H9 (cell line): ENCODE data around the gene NSMF. TPM values are rescaled to one million over a fixed set of nuclear protein-coding genes. Genes with fewer than 3 reads are reported as not detected.

Source experiments
- DNase-seq: peaks from one replicate; pipeline ENCODE4 v3.0.0-alpha.2; 2017
- H2AFZ ChIP-seq: one replicate; pipeline ENCODE4 v1.6.1; 2013; ENCODE audit warnings: mild to moderate bottlenecking, low read length, control low read depth, moderate library complexity
- H2AK5ac ChIP-seq: 2 replicates; pipeline ENCODE4 v1.6.1; 2013; ENCODE audit warnings: low read length, control low read depth, mixed read lengths; ENCODE audit not compliant: insufficient read length
- H2BK120ac ChIP-seq: one replicate; pipeline ENCODE4 v1.6.1; 2013; ENCODE audit warnings: low read depth, mild to moderate bottlenecking, low read length, control low read depth, inconsistent platforms; ENCODE audit not compliant: poor library complexity, severe bottlenecking
- H2BK12ac ChIP-seq: 2 replicates; pipeline ENCODE4 v1.6.1; 2013; ENCODE audit warnings: low read length, control low read depth, mixed read lengths, low read depth; ENCODE audit not compliant: insufficient read length
- H2BK15ac ChIP-seq: 2 replicates; pipeline ENCODE4 v1.6.1; 2013; ENCODE audit warnings: low read depth, low read length, control low read depth
- H2BK20ac ChIP-seq: one replicate; pipeline ENCODE4 v1.6.1; 2013; ENCODE audit warnings: low read depth, mild to moderate bottlenecking, low read length, control low read depth, inconsistent platforms; ENCODE audit not compliant: poor library complexity, severe bottlenecking
- H2BK5ac ChIP-seq: 2 replicates; pipeline ENCODE4 v1.6.1; 2013; ENCODE audit warnings: low read length, control low read depth, mixed read lengths; ENCODE audit not compliant: insufficient read length
- H3K14ac ChIP-seq: 2 replicates; pipeline ENCODE4 v1.6.1; 2013; ENCODE audit warnings: low read length, control low read depth; ENCODE audit not compliant: insufficient read depth
- H3K18ac ChIP-seq: 2 replicates; pipeline ENCODE4 v1.6.1; 2013; ENCODE audit warnings: low read depth, mild to moderate bottlenecking, mixed read lengths, low read length, control low read depth; ENCODE audit not compliant: insufficient read length
- H3K23ac ChIP-seq: 2 replicates; pipeline ENCODE4 v1.6.1; 2013; ENCODE audit warnings: low read length, control low read depth, mixed read lengths, low read depth; ENCODE audit not compliant: insufficient read length
- H3K23me2 ChIP-seq: 2 replicates; pipeline ENCODE4 v1.6.1; 2013; ENCODE audit warnings: low read depth, mild to moderate bottlenecking, mixed read lengths, low read length, control low read depth; ENCODE audit not compliant: insufficient read length, poor library complexity, severe bottlenecking
- H3K27ac ChIP-seq: 2 replicates; pipeline ENCODE4 v1.5.1; 2013; ENCODE audit warnings: low read length, control low read depth, mixed read lengths, low read depth; ENCODE audit not compliant: insufficient read length
- H3K27me3 ChIP-seq: 2 replicates; pipeline ENCODE4 v1.6.1; 2013; ENCODE audit warnings: low read length, control low read depth, inconsistent platforms; ENCODE audit not compliant: insufficient read depth
- H3K4ac ChIP-seq: 2 replicates; pipeline ENCODE4 v1.6.1; 2013; ENCODE audit warnings: low read depth, mild to moderate bottlenecking, control low read depth, inconsistent platforms, low read length, moderate library complexity
- H3K4me1 ChIP-seq: 2 replicates; pipeline ENCODE4 v1.6.1; 2013; ENCODE audit warnings: low read length, control low read depth, inconsistent platforms; ENCODE audit not compliant: insufficient read depth
- H3K4me2 ChIP-seq: 2 replicates; pipeline ENCODE4 v1.6.1; 2013; ENCODE audit warnings: low read length, control low read depth, mixed read lengths; ENCODE audit not compliant: insufficient read length, insufficient read depth
- H3K56ac ChIP-seq: 2 replicates; pipeline ENCODE4 v1.6.1; 2013; ENCODE audit warnings: low read depth, mild to moderate bottlenecking, mixed read lengths, low read length, control low read depth; ENCODE audit not compliant: insufficient read length
- H3K79me1 ChIP-seq: 2 replicates; pipeline ENCODE4 v1.6.1; 2013; ENCODE audit warnings: low read depth, mild to moderate bottlenecking, moderate library complexity, low read length, control low read depth, inconsistent platforms; ENCODE audit not compliant: insufficient read depth, poor library complexity, severe bottlenecking
- H3K79me2 ChIP-seq: 2 replicates; pipeline ENCODE4 v1.6.1; 2013; ENCODE audit warnings: low read length, control low read depth, inconsistent platforms; ENCODE audit not compliant: insufficient read depth
- H3K9ac ChIP-seq: 2 replicates; pipeline ENCODE4 v1.6.1; 2013; ENCODE audit warnings: low read length, control low read depth, mixed read lengths; ENCODE audit not compliant: insufficient read length; ENCODE audit errors: extremely low read depth
- H3K9me3 ChIP-seq: one replicate; pipeline ENCODE4 v1.6.1; 2013; ENCODE audit warnings: low read depth, low read length, inconsistent platforms; ENCODE audit not compliant: control insufficient read depth
- H3T11ph ChIP-seq: one replicate; pipeline ENCODE4 v1.6.1; 2013; ENCODE audit warnings: mild to moderate bottlenecking, low read length, control low read depth, inconsistent platforms
- H4K20me1 ChIP-seq: one replicate; pipeline ENCODE4 v1.6.1; 2013; ENCODE audit not compliant: control insufficient read depth, insufficient read length, insufficient read depth
- H4K5ac ChIP-seq: 2 replicates; pipeline ENCODE4 v1.6.1; 2013; ENCODE audit warnings: low read depth, mild to moderate bottlenecking, mixed read lengths, low read length, control low read depth; ENCODE audit not compliant: insufficient read length
- H4K8ac ChIP-seq: replicated peaks from 2 replicates; pipeline ENCODE4 v1.6.1; 2013; ENCODE audit warnings: low read length, control low read depth, mixed read lengths, low read depth; ENCODE audit not compliant: insufficient read length
- H4K91ac ChIP-seq: 2 replicates; pipeline ENCODE4 v1.6.1; 2013; ENCODE audit warnings: low read depth, mild to moderate bottlenecking, moderate library complexity, mixed read lengths, low read length, control low read depth; ENCODE audit not compliant: insufficient read length
- H3K27ac Mint-ChIP-seq, 3 experiments: 2 replicates in 2 of 3; 3 replicates in 1 of 3; pipeline ENCODE4 v1.8.0; 2020 to 2021; ENCODE audit warnings: mixed read lengths in 3 of 3, mild to moderate bottlenecking in 1 of 3, moderate library complexity in 1 of 3
- H3K27me3 Mint-ChIP-seq: 2 replicates; pipeline ENCODE4 v1.8.0; 2021; ENCODE audit warnings: low read depth, mild to moderate bottlenecking, moderate library complexity, mixed read lengths
- H3K36me3 Mint-ChIP-seq, 3 experiments: 2 replicates in 2 of 3; 3 replicates in 1 of 3; pipeline ENCODE4 v1.8.0; 2020 to 2021; ENCODE audit warnings: low read depth in 3 of 3, mixed read lengths in 3 of 3; ENCODE audit not compliant: insufficient read depth in 1 of 3
- H3K4me1 Mint-ChIP-seq, 2 experiments: 2 replicates each; pipeline ENCODE4 v1.8.0; 2020; ENCODE audit warnings: mixed read lengths in 2 of 2
- H3K4me3 Mint-ChIP-seq, 2 experiments: 2 replicates in 1 of 2; 3 replicates in 1 of 2; pipeline ENCODE4 v1.8.0; 2020 to 2021; ENCODE audit warnings: mild to moderate bottlenecking in 2 of 2, mixed read lengths in 2 of 2, moderate library complexity in 1 of 2
- H3K9me3 Mint-ChIP-seq, 2 experiments: 2 replicates in 1 of 2; 3 replicates in 1 of 2; pipeline ENCODE4 v1.8.0; 2020; ENCODE audit warnings: mild to moderate bottlenecking in 2 of 2, mixed read lengths in 2 of 2, moderate library complexity in 1 of 2
- WGBS: extraction: QIAGEN DNeasy Blood & Tissue Kit; methylation state at CpG from one replicate; pipeline ENCODE4 v1.1.7; 2013; ENCODE audit warnings: missing lambda C conversion rate, low lambda C conversion rate, mixed read lengths; ENCODE audit not compliant: insufficient read length; ENCODE audit errors: extremely low coverage; 5-methylcytosine and 5-hydroxymethylcytosine counted together
- total RNA-seq: library from RNA; stranded (reverse); gene quantifications from 2 replicates; pipeline ENCODE4 v1.2.1, GENCODE V29; 2021
- TF ChIP-seq, protein P1 (sequence below): fragments of 200-600 bp; sonication (generic); conservative IDR thresholded peaks from 3 replicates; pipeline ENCODE4 v1.8.0; 2021; ENCODE audit warnings: antibody characterized with exemption, mild to moderate bottlenecking

NSMF gene
- total RNA-seq, 1 experiment from 2014 or later: 46.3 TPM

DNA sequence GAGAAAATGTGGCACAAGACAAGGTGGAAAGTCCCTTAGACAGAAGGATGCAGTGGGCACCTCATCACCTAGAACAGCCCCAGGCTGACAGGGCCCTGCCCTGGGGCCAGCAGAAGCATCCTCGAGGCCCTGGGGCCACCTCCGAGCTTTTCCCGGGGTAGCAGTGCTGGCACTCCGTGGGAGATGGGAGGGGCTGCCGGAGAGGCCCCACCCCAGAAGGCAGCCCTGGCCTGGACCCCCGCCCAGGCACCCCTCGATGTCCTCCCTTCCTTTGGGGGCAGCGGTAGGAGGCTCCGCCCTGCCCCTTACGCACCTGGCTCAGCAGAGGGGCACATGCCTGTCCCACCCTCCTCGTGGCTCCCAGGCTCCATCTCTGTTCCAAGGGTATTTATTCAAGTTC, 17.7 kb upstream of the NSMF start:
- H3K18ac ChIP-seq: no peak overlapping the region

More for the DNA sequence above, 17.7 kb upstream of the NSMF start:
- Histone ChIP-seq H3K56ac (no peak overlapping the region), H4K5ac (no peak overlapping the region), H3T11ph (no peak overlapping the region), H2BK5ac (no peak overlapping the region), H2BK120ac (no peak overlapping the region), H3K4me2 (no peak overlapping the region), H3K27ac (no peak overlapping the region), H2AK5ac (no peak overlapping the region), H3K27me3 (no peaks in the 10 kb centered on the region), H2BK15ac (no peak overlapping the region), H3K9me3 (peaks cover 3% of the 10 kb centered on the region), H4K8ac (no peak overlapping the region), H2AFZ (no peak overlapping the region), H3K23me2 (no peaks in the 10 kb centered on the region), H4K20me1 (no peaks in the 10 kb centered on the region), H4K91ac (no peak overlapping the region), H3K79me1 (no peaks in the 10 kb centered on the region), H2BK12ac (no peak overlapping the region), H3K23ac (no peak overlapping the region), H3K4me1 (no peaks in the 10 kb centered on the region), H3K9ac (no peak overlapping the region), H3K14ac (no peak overlapping the region), H3K79me2 (no peaks in the 10 kb centered on the region), H2BK20ac (no peak overlapping the region), H3K4ac (no peak overlapping the region)
- Mint-ChIP-seq H3K27ac (0 out of 7 replicates have a peak overlapping the region, but pooled peaks of 1 of the 3 experiments have one; percentile 40), H3K27me3 (peaks cover 21% of the 10 kb centered on the region), H3K4me3 (peak overlapping the region in 1 of 2 experiments; percentile 50; a peak in 1 of 5 replicates), H3K4me1 (peaks cover 4 to 5% of the 10 kb centered on the region in 2 experiments; a peak in 3 of 4 replicates), H3K9me3 (peaks cover 28% of the 10 kb centered on the region in 2 experiments), H3K36me3 (peaks cover 0 to 14% (median 6%) of the 10 kb centered on the region in 3 experiments; a peak in 5 of 7 replicates)
- WGBS: no CpG with 5 or more reads among the region's 11 CpGs
- DNase-seq: no peak
- TF ChIP-seq, protein P1, sequence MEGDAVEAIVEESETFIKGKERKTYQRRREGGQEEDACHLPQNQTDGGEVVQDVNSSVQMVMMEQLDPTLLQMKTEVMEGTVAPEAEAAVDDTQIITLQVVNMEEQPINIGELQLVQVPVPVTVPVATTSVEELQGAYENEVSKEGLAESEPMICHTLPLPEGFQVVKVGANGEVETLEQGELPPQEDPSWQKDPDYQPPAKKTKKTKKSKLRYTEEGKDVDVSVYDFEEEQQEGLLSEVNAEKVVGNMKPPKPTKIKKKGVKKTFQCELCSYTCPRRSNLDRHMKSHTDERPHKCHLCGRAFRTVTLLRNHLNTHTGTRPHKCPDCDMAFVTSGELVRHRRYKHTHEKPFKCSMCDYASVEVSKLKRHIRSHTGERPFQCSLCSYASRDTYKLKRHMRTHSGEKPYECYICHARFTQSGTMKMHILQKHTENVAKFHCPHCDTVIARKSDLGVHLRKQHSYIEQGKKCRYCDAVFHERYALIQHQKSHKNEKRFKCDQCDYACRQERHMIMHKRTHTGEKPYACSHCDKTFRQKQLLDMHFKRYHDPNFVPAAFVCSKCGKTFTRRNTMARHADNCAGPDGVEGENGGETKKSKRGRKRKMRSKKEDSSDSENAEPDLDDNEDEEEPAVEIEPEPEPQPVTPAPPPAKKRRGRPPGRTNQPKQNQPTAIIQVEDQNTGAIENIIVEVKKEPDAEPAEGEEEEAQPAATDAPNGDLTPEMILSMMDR: no peak
